Dedifferentiated amniotic fluid mesenchymal stem cell (primary cell): Measurements from ENCODE around the gene DEFB112.

Experiments used
- DNase-seq: peaks from one replicate; pipeline ENCODE4 v3.0.0-alpha.2; 2016; ENCODE audit errors: extremely low spot score

Gene DEFB112, protein sequence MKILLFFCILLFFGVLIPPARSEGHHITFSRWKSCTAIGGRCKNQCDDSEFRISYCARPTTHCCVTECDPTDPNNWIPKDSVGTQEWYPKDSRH

DNA sequence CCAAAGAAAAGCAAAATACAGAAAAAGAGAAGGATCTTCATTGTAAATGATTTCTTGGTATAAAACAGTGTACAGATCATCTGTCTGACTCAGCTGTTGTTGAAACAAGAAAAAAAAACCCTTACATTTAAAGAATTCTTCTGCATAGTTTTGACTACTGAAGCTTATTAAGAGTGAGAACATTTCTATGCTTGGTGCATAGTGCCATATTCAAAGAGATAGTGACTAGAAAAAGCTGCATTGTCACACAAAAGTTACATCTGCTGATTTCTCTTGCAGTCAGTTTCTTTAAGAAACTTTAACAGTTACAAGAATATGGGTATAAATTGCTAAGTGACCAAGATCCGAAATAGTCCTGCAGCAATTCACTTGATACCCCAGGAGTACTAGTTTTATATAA is at the start of gene DEFB112:
Gene DEFB112 (minus strand): TSS at position 101 of the 400 bp plus-strand sequence. CDS start 60 bp downstream, at position 41.
- DNase-seq: no peak

DNA sequence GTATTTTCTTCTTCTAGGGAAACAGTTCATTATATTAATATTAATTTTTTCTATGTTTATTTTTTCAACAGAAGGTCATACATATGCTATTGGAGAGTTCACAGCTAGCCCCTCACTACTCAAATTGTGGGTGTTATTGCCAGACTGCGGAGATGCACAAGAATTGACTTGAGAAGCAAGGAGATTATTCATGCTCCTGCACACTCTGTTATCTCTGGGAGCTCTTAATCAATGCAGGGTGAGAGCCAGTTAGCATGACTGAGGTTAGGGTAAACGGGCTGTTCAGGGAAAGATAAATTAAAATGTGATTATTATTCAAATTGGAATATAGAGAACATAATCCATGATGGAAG is 48.9 kb upstream of the DEFB112 start:
- no peak for DNase-seq

DNA sequence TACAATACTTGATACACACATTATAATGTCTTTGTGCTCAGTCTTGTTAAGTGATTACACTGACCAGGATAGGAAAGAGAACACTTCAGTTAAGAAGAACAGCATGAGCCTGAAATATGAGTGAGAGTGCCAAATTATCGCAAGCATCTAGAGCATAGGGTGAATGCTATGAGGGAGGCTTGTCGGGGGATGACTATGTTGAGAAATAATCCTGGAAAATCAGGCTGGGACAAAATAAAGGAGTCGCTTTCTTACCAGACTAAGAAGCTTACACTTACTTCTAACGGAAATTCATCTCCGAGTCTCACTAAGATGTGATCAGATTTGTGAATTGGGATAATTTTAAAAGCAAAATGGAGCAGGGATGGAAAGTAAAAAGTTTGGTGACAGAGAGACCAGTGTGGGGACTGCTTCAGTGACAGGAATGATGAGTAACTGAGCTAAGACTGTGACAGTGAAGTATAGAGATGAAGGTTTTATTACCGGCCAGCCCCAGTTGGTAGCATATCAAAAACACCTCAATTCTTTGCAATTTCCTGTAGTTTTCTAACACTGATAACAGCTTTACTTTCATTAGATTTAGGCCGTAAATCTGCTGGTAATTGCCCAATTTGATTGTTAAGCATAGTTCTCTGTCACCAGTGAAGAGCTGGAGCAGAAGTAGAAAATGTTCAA is 48.4 kb upstream of the DEFB112 start:
- no peak for DNase-seq

DNA sequence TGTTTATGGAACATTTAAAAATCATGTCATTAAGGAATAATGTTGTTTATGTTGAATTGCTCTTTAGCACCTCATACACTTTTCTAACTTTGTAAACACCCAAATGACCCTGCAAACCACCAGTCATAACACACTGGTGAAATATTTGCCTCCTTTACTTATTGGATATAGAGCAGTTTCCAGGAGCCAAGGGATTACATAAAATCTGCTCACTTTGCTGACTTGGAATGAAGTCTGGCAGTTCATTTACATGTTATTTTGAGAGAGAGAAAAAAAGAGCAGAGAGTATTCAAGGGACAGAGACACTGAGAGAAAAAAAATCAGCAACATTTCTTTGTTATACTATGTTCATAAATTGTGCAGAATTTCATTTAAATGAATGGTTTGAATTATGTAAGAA is 46.6 kb upstream of the DEFB112 start:
- no peak for DNase-seq

DNA sequence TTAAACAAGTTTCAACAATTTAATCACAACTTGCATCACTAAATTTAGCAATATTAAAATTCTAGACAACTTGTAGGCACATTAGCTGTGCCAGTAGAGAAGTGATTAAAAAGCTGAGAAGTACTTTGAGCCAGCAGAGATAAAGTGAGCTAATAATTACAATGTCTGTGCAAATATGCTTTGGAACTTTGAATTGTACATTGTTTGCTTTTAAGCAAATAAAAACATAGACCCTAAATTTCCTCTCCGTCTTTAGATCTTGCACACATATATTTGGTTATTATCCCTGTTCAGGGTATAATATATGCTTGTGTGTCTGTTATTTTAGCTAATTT is 44.2 kb upstream of the DEFB112 start:
- DNase-seq: no peak

DNA sequence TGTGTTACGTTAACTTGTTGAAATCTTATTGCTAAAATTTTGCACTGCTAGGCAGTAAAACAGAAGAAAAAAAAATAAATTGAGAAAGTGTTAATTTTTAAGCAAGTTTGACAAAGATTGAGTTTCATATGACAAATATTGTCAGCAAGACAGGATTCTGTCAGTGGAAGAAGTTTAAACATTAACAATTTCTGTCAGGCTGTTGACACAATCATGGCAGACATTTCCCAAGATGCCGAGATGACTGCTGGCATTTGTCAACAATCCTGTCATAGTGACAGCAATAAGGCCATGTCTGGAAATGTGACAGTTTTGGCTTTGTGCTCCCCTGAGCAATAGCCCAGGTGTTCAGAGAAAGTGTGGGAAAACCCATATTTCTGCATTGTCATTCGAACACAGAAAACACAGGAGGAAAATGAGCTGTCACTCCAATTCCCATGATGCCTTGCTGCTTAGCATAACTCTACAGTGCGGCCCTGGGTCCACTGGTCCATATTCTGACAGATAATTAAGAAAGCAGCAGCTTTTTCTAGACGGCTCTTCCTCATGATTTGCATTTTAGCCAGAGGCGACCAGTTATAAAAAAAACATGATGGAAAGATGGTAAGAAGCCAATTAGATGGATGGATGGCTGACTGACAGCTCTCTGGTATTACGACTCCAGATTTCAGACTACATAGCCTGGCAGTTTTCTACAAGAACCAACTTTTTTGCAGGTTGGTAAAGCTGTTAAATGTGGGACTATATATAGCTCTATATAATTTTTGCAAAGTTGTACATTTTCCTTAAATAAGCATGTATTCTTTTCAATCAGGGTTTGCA is 43.6 kb upstream of the DEFB112 start:
- DNase-seq: no peak

DNA sequence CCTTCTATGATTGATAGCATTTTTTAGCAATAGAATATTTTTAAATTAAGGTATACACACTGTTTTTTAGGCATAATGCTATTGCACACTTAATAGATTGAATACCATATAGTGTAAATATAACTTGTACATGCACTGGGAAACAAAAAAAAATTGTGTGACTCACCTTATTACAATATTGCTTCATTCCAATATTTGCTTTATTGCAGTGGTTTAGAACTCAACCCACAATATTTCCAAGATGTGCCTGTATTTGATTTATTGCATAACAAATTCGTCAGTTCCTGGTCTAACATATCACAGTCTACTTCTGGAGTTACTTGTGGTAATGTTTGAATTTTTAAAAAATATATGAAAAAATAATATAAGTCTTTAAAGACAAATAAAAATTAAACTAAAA is 41.9 kb upstream of the DEFB112 start:
- DNase-seq: no peak

DNA sequence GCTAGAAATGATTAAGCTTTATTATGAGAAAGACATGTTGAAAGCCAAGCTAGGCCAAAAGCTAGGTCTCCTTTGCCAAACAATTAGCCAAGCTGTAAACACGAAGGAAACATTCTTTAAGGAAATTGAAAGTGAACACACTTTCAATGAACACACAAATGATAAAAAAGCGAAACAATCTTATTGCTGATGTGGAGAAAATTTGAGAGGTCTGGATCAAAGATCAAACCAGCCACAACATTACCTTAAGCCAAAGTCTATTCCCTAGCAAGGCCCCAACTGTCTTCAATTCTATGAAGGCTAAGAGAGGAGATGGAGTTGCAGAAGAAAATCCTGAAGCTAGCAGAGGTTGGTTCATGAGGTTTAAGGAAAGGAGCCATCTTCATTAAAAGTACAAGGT is 40.2 kb upstream of the DEFB112 start:
- no peak for DNase-seq

DNA sequence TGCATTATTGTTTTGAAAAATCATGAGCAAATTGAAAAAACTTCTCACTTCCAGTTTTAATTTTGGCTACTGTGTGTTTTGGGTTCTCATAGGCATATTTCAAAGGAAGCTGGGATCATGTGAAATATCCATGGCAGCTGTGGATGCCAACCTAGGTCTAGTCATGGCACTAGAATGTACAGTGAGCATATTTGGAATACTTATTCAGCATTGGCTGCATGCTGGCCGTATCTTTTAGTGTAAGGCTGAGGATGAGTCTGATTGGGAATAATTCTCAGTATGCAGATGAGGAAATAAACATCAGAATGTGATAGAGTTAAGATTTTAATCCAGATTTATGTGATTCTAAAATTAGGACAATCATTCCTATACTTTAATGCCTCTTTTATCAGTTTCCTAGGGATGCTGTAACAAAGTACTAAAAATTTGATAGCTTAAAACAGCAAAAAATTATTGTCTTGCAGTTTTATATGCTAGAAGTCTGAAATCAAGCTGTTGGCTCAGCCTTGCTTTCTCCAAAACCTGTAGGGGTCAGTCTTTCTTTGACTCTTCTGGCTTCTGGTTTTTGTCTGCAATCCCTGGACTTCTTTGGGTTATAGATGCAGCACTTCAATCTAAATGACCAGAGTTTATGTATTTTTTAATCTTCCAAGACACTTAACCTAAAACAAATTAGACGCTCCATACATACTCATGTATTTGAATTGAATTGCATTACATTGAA is 37.7 kb upstream of the DEFB112 start:
- DNase-seq: no peak

DNA sequence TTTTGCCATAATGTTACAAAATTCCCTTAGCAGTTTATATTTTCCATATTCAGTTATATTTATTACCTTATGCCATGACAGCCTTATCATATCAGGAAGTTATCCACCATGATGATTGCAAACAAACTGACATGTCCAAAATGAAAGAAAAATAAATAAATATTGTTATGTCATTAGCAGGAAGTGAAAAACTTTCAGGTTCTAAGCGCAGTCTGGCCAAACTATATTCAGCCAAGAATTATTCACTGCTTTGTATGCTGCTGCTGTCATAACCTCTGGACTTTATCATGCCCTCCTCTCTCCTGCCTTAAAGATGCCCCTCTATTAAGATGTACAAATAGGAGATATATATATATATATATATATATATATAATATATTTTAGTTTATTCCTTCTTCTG is 27.7 kb upstream of the DEFB112 start:
- DNase-seq: no peak

DNA sequence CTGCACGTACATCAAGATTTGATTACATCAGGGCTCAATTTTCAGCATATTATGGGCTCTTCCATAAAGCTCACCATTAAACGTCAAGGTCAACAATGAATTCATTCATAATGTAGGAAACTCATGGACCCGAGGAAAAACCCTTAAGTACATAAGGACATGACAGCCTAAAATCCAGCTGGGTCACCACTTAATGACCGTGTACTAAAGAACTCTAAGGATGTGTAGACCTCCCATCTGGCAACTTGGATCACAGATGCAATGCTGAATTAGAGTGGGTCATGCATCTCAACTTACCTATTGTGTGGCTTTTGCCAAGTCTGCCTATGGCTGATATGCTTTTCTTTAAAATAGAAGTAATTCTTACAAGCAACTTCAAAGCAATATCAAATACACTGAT is 26.7 kb upstream of the DEFB112 start:
- no peak for DNase-seq

DNA sequence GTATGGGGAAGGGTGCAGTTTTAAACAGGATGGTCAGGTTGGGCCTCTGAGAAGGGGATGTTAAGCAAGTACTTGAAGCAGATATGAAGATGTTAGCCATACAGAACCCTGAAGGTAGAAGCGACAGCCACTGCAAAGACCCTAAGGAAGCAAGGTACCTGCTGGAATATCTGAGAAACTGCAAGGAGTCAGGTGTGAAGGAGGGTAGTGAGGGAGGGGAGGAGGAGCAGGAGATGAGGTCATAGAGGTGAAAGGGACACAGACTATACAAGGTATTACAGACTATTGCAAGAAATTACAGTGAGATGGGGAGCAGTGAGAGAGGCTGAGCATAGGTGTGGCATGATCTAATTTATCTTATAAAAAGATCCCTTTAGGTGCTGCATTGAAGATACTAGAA is 22.2 kb upstream of the DEFB112 start:
- no peak for DNase-seq

DNA sequence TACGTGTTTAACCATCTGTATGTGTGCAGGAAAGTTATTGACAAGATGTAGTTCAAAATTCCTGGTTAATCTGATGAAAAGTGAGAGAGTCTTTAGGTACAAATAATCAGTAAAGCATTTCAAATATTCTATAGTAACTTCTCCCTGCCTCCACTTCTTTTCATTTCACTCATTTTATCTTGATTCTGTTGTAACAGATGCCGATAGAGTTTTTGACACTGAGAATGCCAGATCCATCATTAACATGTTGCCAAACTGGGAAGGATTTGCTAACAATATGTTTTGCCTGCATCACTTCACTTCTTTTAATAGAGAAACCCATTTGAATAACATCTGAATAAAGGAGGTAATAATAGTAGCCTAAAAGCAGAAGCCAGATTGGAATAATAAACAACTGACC is 20.4 kb upstream of the DEFB112 start:
- no peak for DNase-seq

DNA sequence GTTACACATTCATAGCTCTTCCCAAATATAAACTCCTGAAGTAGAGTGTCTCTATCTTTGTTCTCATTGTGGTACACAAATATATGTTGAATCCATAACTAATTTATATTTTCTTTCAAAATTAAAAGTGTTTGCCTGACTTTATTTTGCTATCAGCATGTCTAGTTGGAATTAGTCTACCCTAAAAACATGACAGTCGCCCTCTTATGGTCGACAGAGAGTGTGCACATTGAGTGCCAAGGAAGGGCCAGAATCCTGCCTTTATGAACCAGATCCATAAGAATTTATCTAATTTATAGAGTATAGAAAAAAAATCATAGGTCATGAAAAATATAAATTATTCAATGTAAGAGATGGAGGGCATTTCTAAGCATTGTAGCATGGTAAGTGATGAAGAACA is 12.3 kb upstream of the DEFB112 start:
- no peak for DNase-seq

DNA sequence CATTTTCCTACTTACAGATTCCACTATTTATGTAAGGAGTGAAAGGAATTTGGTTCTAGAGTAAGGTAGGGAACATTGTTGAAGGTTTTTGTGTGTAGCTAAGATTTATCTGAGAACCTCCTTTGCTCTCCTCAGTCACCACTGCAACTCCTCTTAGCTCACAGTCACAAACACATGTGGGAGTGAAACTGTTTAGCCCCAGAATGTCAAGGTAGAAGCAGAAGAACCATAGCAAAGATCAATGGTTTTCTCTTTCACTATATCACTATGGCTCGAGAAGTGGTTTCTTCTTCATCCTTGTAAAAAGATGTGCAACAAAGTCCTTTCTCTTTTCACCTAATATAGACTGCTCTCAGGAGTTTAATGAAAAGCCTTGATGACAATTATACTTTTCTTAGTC is 6.5 kb upstream of the DEFB112 start:
- DNase-seq: no peak

DNA sequence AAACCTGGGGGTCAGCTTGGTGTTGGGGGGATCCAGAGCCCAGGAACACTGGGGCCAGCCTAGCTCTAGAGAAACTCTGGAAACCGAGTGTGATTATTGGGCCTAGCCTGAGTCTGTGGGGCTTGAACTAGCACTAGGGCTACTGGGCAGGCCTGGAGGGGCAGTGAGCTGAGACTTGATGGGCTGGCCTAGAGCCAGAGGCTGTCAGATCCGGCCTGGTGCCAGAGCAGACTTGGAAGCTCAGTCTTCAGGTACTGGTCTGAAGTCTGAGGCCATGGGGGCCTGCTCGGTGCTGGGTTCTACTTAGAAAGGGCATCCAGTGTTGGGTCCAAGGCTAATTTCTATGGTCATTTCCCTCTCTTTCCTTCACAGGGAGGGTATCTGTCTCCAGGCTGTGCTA is 2.7 kb downstream of the DEFB112 start:
- no peak for DNase-seq

DNA sequence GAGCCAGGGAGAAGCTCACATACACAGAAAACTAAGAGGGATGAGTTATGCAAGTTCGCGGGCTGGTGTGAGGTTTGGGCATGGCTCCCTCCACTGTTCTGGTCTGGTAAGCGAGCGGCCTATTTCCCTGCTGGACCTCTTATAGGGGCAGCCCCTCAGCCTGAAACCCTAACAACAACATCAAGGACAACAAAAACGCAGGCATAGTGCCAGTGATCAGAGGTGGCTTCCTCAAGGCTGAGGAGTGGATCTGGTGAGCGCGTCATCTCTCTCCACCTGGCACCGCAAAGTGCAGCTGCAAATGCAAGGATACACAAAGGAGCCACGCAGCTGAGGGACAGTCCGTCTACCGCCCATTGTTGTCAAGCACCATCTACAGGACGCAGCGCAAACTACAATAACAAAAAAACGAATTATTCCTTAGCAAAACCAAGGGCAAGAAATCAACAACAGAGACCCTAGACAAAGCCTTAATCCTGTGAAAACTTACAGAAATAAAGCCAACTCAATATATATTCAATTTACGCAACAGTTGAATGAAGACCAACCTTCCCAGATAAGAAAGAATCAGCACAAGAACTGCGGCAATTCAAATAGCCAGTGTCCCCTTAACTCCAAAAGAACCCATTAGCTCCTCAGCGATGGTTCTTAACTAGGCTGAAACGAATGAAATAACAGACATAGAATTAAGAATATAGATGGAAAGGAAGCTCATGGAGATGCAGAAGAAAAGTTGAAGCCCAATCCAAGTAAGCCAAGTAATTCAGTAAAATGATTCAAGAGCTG is 18.8 kb downstream of the DEFB112 start:
- no peak for DNase-seq

DNA sequence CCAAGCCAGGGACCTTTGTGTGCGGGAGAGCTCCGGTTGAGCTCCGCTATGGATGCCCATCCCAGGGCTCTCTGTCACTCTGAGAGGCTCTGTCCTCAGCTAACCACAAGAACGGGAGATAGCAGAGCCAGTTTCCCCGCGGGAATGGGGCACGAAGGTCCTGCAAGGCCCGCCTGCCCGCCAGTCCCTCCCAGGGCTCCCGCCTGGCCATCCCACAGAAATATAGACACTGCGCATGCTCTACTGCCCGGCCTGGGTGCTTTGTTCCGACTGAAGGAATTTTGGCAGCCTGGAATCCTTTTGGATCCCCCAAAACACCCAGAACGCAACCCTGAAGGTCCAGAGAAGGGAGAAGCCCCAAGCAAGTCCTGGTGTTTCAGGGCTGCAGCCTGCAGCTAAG is 19.4 kb downstream of the DEFB112 start:
- DNase-seq: no peak

DNA sequence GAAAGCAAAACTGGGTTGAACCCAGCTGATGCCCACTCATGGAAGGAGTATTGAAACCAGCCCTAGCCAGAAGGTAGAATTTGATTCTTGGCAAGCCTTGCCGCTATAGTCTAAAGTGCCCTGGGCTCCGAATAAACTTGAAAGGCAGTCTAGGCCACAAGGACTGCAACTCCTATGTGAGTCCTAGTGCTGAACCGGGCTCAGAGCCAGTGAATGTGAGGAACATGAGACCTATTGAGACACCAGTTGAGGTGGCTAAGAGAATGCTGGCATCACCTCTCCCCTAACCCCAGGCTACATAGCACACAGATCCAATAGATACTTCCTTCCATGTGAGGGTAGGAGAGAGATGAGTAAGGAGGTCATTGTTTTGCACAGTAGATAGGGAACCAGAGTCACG is 24.5 kb downstream of the DEFB112 start:
- no peak for DNase-seq

DNA sequence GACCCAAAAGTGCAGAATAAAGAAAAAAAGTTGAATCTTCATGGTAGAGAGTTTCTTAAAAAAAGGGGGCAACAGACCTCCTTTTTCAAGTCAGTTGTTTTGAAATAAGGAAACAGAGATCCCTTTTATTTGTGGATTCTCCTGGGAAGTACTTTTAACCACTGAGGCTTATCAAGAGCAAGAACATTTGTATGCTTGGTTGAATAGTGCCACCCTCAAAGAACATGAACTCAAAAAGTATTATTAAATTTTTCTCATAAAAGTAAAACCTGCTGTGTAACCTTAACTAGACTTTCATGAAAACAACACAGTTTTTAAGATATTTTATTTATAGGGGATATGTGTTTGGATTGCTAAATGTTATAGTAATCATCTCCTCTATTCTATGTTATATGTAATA is 27.8 kb downstream of the DEFB112 start, which contains the start of gene DEFB110:
Gene DEFB110 (minus strand): TSS at position 101 of the 400 bp plus-strand sequence. CDS start 59 bp downstream, at position 42.
- DNase-seq: no peak

DNA sequence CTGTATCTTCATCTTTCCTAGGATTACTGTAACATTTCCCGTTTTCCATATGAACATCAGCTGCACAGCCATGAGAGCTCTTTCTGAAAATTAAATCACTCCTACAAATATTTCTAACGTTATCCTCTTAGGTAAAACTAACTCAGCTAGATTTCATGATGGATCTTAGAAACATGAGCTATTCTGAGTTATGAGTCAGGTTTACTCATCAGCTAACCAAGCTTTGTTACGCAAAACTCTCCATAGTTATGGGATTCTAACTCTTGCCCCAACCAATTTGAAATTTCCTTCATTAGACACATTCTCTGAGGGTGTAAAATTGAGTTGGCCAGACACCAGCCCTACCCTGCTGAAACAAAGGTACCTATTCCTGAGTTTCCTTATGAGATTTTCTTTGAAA is 41.9 kb downstream of the DEFB112 start:
- DNase-seq: no peak

DNA sequence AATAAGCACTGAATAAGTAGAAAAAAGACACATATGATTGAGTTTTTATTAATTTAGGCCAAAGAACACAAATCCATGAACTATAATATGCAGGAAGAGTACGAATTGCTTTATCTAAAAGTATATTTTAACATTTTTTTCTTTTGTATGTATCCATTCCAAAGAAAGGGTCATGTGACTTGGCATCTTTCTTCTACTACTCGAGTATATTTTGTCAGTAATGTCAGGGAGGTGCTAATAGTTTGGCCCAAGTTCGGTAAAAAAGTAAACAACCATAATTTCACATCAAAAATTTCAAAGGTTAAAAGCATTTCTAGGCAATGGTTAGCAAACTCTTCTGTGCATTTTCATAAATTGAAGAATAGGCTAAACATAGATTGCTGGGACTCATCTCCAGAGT is 46.6 kb downstream of the DEFB112 start:
- DNase-seq: no peak
